CD4-positive, alpha-beta T cell (primary cell): ENCODE measurements around the gene COX7A2. TPM values are rescaled to one million over a fixed set of nuclear protein-coding genes. Genes with fewer than 3 reads are reported as not detected.

Experiments
- ATAC-seq: fragments of 200-7000 bp; cut with Tn5 transposase; one replicate; pipeline ENCODE4 v1.10.0; 2022; ENCODE audit warnings: mild to moderate bottlenecking; ENCODE audit not compliant: poor library complexity
- CTCF ChIA-PET: fragments of 350-600 bp; sonication (Branson Sonifier 250); formaldehyde crosslinking; loops from one replicate; lab custom pipeline; 2021; ENCODE audit warnings: antibody characterized with exemption, inconsistent platforms; lab: Charles Lee
- POLR2A ChIA-PET: fragments of 350-600 bp; sonication (Branson Sonifier 250); formaldehyde crosslinking; loops from one replicate; lab custom pipeline; 2021; ENCODE audit warnings: antibody characterized with exemption, inconsistent platforms; lab: Charles Lee
- DNase-seq, 14 experiments: peaks; one replicate each; pipeline ENCODE4 v3.0.0-alpha.2; 2013 to 2020; ENCODE audit warnings: mixed read lengths in 2 of 14
- H3K27ac ChIP-seq, 2 donors: one replicate each; pipeline versions ENCODE4 v1.5.1 to v1.7.0; 2013; ENCODE audit warnings: low read length in 2 of 2, low read depth in 1 of 2, mild to moderate bottlenecking in 1 of 2
- H3K27me3 ChIP-seq, 2 experiments: 1 replicate in 1 of 2; 2 replicates in 1 of 2; pipeline versions ENCODE4 v1.6.1 to v1.7.0; 2013; ENCODE audit warnings: low read length in 2 of 2, control low read depth in 1 of 2, mild to moderate bottlenecking in 1 of 2, moderate library complexity in 1 of 2; ENCODE audit not compliant: insufficient read depth in 2 of 2, control insufficient read depth in 1 of 2
- H3K36me3 ChIP-seq: one replicate; pipeline ENCODE4 v1.6.1; 2013; ENCODE audit warnings: low read length, control low read depth; ENCODE audit not compliant: insufficient read depth
- H3K4me1 ChIP-seq: one replicate; pipeline ENCODE4 v1.6.1; 2013; ENCODE audit warnings: low read length, control low read depth; ENCODE audit not compliant: insufficient read depth
- H3K4me3 ChIP-seq: one replicate; pipeline ENCODE4 v1.5.1; 2013; ENCODE audit warnings: mild to moderate bottlenecking, low read length, moderate library complexity
- H3K9me3 ChIP-seq, 2 experiments: 1 replicate in 1 of 2; 2 replicates in 1 of 2; pipeline versions ENCODE4 v1.6.1 to v1.7.0; 2013; ENCODE audit warnings: low read length in 2 of 2, mild to moderate bottlenecking in 2 of 2, control low read depth in 1 of 2, moderate library complexity in 1 of 2; ENCODE audit not compliant: control insufficient read depth in 1 of 2, insufficient read depth in 1 of 2
- H3K27ac Mint-ChIP-seq: one replicate; pipeline ENCODE4 v1.8.0; 2020; ENCODE audit warnings: mixed read lengths
- H3K27me3 Mint-ChIP-seq: one replicate; pipeline ENCODE4 v1.8.0; 2021; ENCODE audit warnings: mixed read lengths
- H3K36me3 Mint-ChIP-seq: one replicate; pipeline ENCODE4 v1.8.0; 2021; ENCODE audit warnings: low read depth, mixed read lengths
- H3K4me1 Mint-ChIP-seq: one replicate; pipeline ENCODE4 v1.8.0; 2021; ENCODE audit warnings: low read depth, mixed read lengths
- H3K4me3 Mint-ChIP-seq: one replicate; pipeline ENCODE4 v1.8.0; 2020; ENCODE audit warnings: mild to moderate bottlenecking, mixed read lengths
- H3K9me3 Mint-ChIP-seq: one replicate; pipeline ENCODE4 v1.8.0; 2020; ENCODE audit warnings: mixed read lengths
- CTCF ChIP-seq: fragments of 200-600 bp; IDR thresholded peaks from one replicate; pipeline ENCODE4 v1.8.0; 2022; ENCODE audit warnings: antibody characterized with exemption, mild to moderate bottlenecking
- intact Hi-C, 2 experiments: fragments of 100-400 bp; cut with DNase I in 1 of 2; cut with micrococcal nuclease in 1 of 2; formaldehyde crosslinking; loops; one replicate each; pipeline versions ENCODE4 v1.15.1 to v1.9.0; 2023 to 2025; cut with DNase I, micrococcal nuclease
- total RNA-seq, 174 experiments: library from RNA in 2 of 174; stranded (reverse) in 2 of 174; gene quantifications; one replicate each; pipeline ENCODE4 v1.2.3 and lab custom pipeline; 2021 to 2026

COX7A2 gene
- total RNA-seq, 2 experiments from 2014 or later: 189 to 195 TPM

- CTCF ChIA-PET: no interaction called here
- intact Hi-C loops: no loop called here
- H3K27ac ChIP-seq: no peak overlapping the region
- H3K27me3 ChIP-seq: peaks cover 0 to 22% of the 10 kb centered on the region in 2 experiments
- no peak for TF ChIP-seq CTCF
- ATAC-seq (no peak), DNase-seq (no peak)
- Mint-ChIP-seq H3K27me3 (peaks cover 53% of the 10 kb centered on the region), H3K9me3 (no peaks in the 10 kb centered on the region), H3K36me3 (no peaks in the 10 kb centered on the region), H3K27ac (no peak overlapping the region), H3K4me1 (no peaks in the 10 kb centered on the region), H3K4me3 (no peak overlapping the region)
- H3K4me3 ChIP-seq: no peak overlapping the region
- H3K36me3 ChIP-seq: no peaks in the 10 kb centered on the region
- no peaks in the 10 kb centered on the region for H3K9me3 ChIP-seq
- no peaks in the 10 kb centered on the region for H3K4me1 ChIP-seq
- POLR2A ChIA-PET: no interaction called here
Observed at GRCh38 chr6:75196081-75196687, 47.4 kb downstream of the COX7A2 start.

GRCh38 chr6:75188221-75188925, 55.2 kb downstream of the COX7A2 start:
- Mint-ChIP-seq H3K27me3 (peaks cover 36% of the 10 kb centered on the region), H3K9me3 (peaks cover 4% of the 10 kb centered on the region), H3K36me3 (no peaks in the 10 kb centered on the region), H3K4me3 (no peak overlapping the region), H3K4me1 (no peaks in the 10 kb centered on the region), H3K27ac (no peak overlapping the region)
- Histone ChIP-seq H3K4me3 (no peak overlapping the region), H3K4me1 (no peaks in the 10 kb centered on the region), H3K36me3 (no peaks in the 10 kb centered on the region), H3K27me3 (no peaks in the 10 kb centered on the region), H3K27ac (no peak overlapping the region), H3K9me3 (peaks cover 0 to 5% of the 10 kb centered on the region in 2 experiments)
- CTCF ChIA-PET: no interaction called here
- no peak for TF ChIP-seq CTCF
- no peak for DNase-seq
- no peak for ATAC-seq
- POLR2A ChIA-PET: no interaction called here
- intact Hi-C loops: no loop called here

Other genes starting within 250 kb of the COX7A2 start
- gene COL12A1, start 37.7 kb downstream of the COX7A2 start, total RNA-seq: not detected
- 10 to 100 TPM; 29.8 to 33.2 TPM for gene TMEM30A, start 41.0 kb upstream of the COX7A2 start, total RNA-seq
- gene FILIP1, start 250.0 kb upstream of the COX7A2 start, total RNA-seq: under 1 TPM in 1 of 2 experiments, not detected in 1; 0.06 TPM